ENCODE data around the gene ZNF502. TPM values are rescaled to one million over a fixed set of nuclear protein-coding genes. Genes with fewer than 3 reads are reported as not detected.

ZNF502 gene
- total RNA-seq, 1 experiment from 2014 or later: 2.8 TPM

- TF ChIP-seq CTCF (conservative IDR thresholded peaks at IDR 0.05): no peak
- TF ChIP-seq EZH2 (IDR thresholded peaks at IDR 0.05; ENCODE audit: low read depth): no peak
- POLR2A ChIA-PET (ENCODE audit: unreplicated experiment): no interaction called here
- Histone ChIP-seq H3K27ac (no peak overlapping the region), H4K20me1 (ENCODE audit: insufficient read depth) (no peaks in the 10 kb centered on the region), H3K27me3 (ENCODE audit: insufficient read depth, low read depth) (peaks cover 3% of the 10 kb centered on the region; the same call in 1 of the 2 replicates), H3K4me2 (no peak overlapping the region), H3F3A (ENCODE audit: insufficient read depth, low read depth) (no peaks in the 10 kb centered on the region), H3K4me3 (no peak overlapping the region), H3K4me1 (replicated peaks; ENCODE audit: insufficient read depth) (no peaks in the 10 kb centered on the region), H3K79me2 (ENCODE audit: low read depth) (no peaks in the 10 kb centered on the region), H2AFZ (no peak overlapping the region), H3K9me2 (ENCODE audit: insufficient read depth) (no peaks in the 10 kb centered on the region), H3K9me3 (ENCODE audit: insufficient read depth, low read depth) (no peaks in the 10 kb centered on the region; the same call in 1 of the 2 replicates), H3K36me3 (ENCODE audit: low read depth) (no peaks in the 10 kb centered on the region)
- CTCF ChIA-PET: interaction anchor here (0.6 kb wide), 1 partner anchor 64 kb away, joined by 3 read pairs; no protein-coding TSS in a partner anchor
- intact Hi-C loops (cut with micrococcal nuclease; ENCODE audit: unreplicated experiment): no loop called here
- BruUV-seq (replicated peaks): no TSS peak
- DNase-seq: no peak
Measured at GRCh38 chr3:44687898-44688297, 24.6 kb upstream of the ZNF502 start.

GRCh38 chr3:44721231-44722102, 9.0 kb downstream of the ZNF502 start:
- ChIA-PET POLR2A (ENCODE audit: unreplicated experiment) (no interaction called here), CTCF (no interaction called here)
- Histone ChIP-seq H3K27me3 (ENCODE audit: insufficient read depth, low read depth) (no peaks in the 10 kb centered on the region), H3K4me2 (no peak overlapping the region), H3K4me1 (replicated peaks; ENCODE audit: insufficient read depth) (no peaks in the 10 kb centered on the region), H3K9me3 (ENCODE audit: insufficient read depth, low read depth) (peaks cover 52% of the 10 kb centered on the region), H3K9me2 (ENCODE audit: insufficient read depth) (no peaks in the 10 kb centered on the region), H4K20me1 (ENCODE audit: insufficient read depth) (no peaks in the 10 kb centered on the region), H3K36me3 (ENCODE audit: low read depth) (peaks cover 7% of the 10 kb centered on the region; the same call in 1 of the 2 replicates), H3K27ac (no peak overlapping the region), H3K4me3 (no peak overlapping the region), H3K79me2 (ENCODE audit: low read depth) (no peaks in the 10 kb centered on the region), H3F3A (ENCODE audit: insufficient read depth, low read depth) (peaks cover 5% of the 10 kb centered on the region; the same call in 1 of the 2 replicates), H2AFZ (no peak overlapping the region)
- no peak for TF ChIP-seq CTCF (conservative IDR thresholded peaks at IDR 0.05)
- TF ChIP-seq EZH2 (IDR thresholded peaks at IDR 0.05; ENCODE audit: low read depth): no peak
- intact Hi-C loops (cut with micrococcal nuclease; ENCODE audit: unreplicated experiment): no loop called here
- DNase-seq: no peak
- no TSS peak for BruUV-seq (replicated peaks)

- intact Hi-C loops (cut with micrococcal nuclease; ENCODE audit: unreplicated experiment): no loop called here
- H3K27ac ChIP-seq: no peak overlapping the region
- no peaks in the 10 kb centered on the region for H4K20me1 ChIP-seq (ENCODE audit: insufficient read depth)
- H3K4me3 ChIP-seq: no peak overlapping the region
- H3K79me2 ChIP-seq (ENCODE audit: low read depth): no peaks in the 10 kb centered on the region
- no peaks in the 10 kb centered on the region for H3K27me3 ChIP-seq (ENCODE audit: insufficient read depth, low read depth)
- H2AFZ ChIP-seq: no peak overlapping the region
- no peaks in the 10 kb centered on the region for H3K9me2 ChIP-seq (ENCODE audit: insufficient read depth)
- peaks cover 5% of the 10 kb centered on the region; the same call in 1 of the 2 replicates for H3F3A ChIP-seq (ENCODE audit: insufficient read depth, low read depth)
- no peak for DNase-seq
- BruUV-seq (replicated peaks): no TSS peak
- ChIA-PET CTCF (no interaction called here), POLR2A (ENCODE audit: unreplicated experiment) (no interaction called here)
- peaks cover 7% of the 10 kb centered on the region; the same call in 1 of the 2 replicates for H3K36me3 ChIP-seq (ENCODE audit: low read depth)
- no peak overlapping the region for H3K4me2 ChIP-seq
- H3K4me1 ChIP-seq (replicated peaks; ENCODE audit: insufficient read depth): no peaks in the 10 kb centered on the region
- TF ChIP-seq CTCF (conservative IDR thresholded peaks at IDR 0.05) (no peak), EZH2 (IDR thresholded peaks at IDR 0.05; ENCODE audit: low read depth) (no peak)
- peaks cover 47% of the 10 kb centered on the region for H3K9me3 ChIP-seq (ENCODE audit: insufficient read depth, low read depth)
Measured at GRCh38 chr3:44722103-44722401, 9.6 kb downstream of the ZNF502 start.
